Measurements from ENCODE around the gene ABCC9. TPM values are rescaled to one million over a fixed set of nuclear protein-coding genes. Genes with fewer than 3 reads are reported as not detected.

Gene ABCC9
- total and polyA plus RNA-seq, 9 donors, result 4.9 to 54.8 (median 19.0) TPM

- H3K27ac ChIP-seq, result peak overlapping the region in 1 of 2 donors; percentile 30
- H3K4me3 ChIP-seq, result no peak overlapping the region
- no peaks in the 10 kb centered on the region for H3K36me3 ChIP-seq
- WGBS, 3 donors, result 55 to 59% (median 56%) methylated on average over 2 of the region's 2 CpGs
- no peaks in the 10 kb centered on the region for H3K9me3 ChIP-seq
- TF ChIP-seq, protein P1, sequence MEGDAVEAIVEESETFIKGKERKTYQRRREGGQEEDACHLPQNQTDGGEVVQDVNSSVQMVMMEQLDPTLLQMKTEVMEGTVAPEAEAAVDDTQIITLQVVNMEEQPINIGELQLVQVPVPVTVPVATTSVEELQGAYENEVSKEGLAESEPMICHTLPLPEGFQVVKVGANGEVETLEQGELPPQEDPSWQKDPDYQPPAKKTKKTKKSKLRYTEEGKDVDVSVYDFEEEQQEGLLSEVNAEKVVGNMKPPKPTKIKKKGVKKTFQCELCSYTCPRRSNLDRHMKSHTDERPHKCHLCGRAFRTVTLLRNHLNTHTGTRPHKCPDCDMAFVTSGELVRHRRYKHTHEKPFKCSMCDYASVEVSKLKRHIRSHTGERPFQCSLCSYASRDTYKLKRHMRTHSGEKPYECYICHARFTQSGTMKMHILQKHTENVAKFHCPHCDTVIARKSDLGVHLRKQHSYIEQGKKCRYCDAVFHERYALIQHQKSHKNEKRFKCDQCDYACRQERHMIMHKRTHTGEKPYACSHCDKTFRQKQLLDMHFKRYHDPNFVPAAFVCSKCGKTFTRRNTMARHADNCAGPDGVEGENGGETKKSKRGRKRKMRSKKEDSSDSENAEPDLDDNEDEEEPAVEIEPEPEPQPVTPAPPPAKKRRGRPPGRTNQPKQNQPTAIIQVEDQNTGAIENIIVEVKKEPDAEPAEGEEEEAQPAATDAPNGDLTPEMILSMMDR (IDR thresholded peaks at IDR 0.05), result no peak
- TF ChIP-seq EP300 (IDR thresholded peaks at IDR 0.05), result no peak
- TF ChIP-seq POLR2A (IDR thresholded peaks at IDR 0.05), result no peak
- H3K4me1 ChIP-seq (ENCODE audit: insufficient read depth), result peaks cover 16% of the 10 kb centered on the region
- intact Hi-C loops (cut with DNase I), result no loop called here
- DNase-seq, result no peak
- no peaks in the 10 kb centered on the region for H3K27me3 ChIP-seq
These were observed 115.2 kb downstream of the ABCC9 start for GRCh38 chr12:21825886-21826617.

- Histone ChIP-seq H3K27me3 (no peaks in the 10 kb centered on the region), H3K4me1 (ENCODE audit: insufficient read depth) (peaks cover 14% of the 10 kb centered on the region), H3K4me3 (no peak overlapping the region), H3K9me3 (no peaks in the 10 kb centered on the region), H3K36me3 (no peaks in the 10 kb centered on the region), H3K27ac (no peak overlapping the region)
- peak; percentile 36 to 65 (median 43) for DNase-seq
- no peak for TF ChIP-seq POLR2A (IDR thresholded peaks at IDR 0.05)
- TF ChIP-seq, protein P1 (IDR thresholded peaks at IDR 0.05), result no peak
- no peak for TF ChIP-seq EP300 (IDR thresholded peaks at IDR 0.05)
- 35 to 74% (median 41%) methylated on average over 8 of the region's 8 CpGs for WGBS, 3 donors
- intact Hi-C loops (cut with DNase I), result no loop called here
These were observed 117.6 kb downstream of the ABCC9 start for GRCh38 chr12:21823581-21823980.

DNA sequence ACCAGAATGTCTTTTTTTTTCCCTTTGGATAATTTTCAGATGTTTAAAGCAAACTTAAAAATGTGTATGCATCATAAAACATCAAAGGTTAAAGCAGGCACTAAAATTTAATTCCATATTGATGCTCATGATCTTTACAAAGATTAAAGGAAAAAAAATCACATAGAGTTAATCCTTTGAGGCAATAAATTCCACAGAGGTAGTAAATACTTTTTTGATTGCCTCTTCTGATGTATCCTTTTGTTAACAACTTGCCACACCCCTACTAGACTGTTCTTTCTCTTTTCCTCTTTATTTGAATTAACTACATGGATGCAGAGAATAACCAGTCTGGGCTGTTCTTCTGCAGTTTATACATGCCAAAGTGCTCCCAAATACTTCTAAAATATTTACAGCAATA lies 121.5 kb downstream of the ABCC9 start:
- intact Hi-C loops (cut with DNase I), result no loop called here
- Histone ChIP-seq H3K27ac (no peak overlapping the region), H3K4me3 (no peak overlapping the region)

DNA sequence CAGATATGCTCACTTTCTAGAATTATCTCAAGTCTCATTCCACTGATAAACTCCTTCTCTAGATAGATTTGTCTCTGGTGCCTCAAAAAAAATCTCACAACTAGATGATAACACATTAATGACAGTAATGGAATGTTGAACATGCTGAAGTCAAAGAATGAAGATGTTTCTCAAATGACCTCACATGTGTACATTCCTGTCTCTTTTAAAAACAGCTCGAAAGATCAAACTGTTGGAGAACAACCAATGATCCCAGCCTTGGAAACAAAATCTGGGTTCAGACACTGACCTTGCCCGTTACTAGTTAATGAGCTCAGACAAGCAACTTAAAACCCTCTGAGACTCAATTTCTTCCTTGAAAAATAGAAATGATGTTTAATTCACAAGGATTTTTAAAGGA lies 122.0 kb downstream of the ABCC9 start:
- no peaks in the 10 kb centered on the region for H3K9me3 ChIP-seq
- H3K36me3 ChIP-seq, result no peaks in the 10 kb centered on the region
- intact Hi-C loops (cut with DNase I), result no loop called here
- DNase-seq, result no peak
- no peak overlapping the region for H3K27ac ChIP-seq
- no peaks in the 10 kb centered on the region for H3K27me3 ChIP-seq
- no peak for TF ChIP-seq EP300 (IDR thresholded peaks at IDR 0.05)
- no peak for TF ChIP-seq POLR2A (IDR thresholded peaks at IDR 0.05)
- TF ChIP-seq, protein P1 (IDR thresholded peaks at IDR 0.05), result no peak
- 3 to 10% (median 5%) methylated on average over 2 of the region's 2 CpGs for WGBS, 3 donors
- H3K4me3 ChIP-seq, result no peak overlapping the region
- peaks cover 8% of the 10 kb centered on the region for H3K4me1 ChIP-seq (ENCODE audit: insufficient read depth)

More for the DNA sequence above, 121.5 kb downstream of the ABCC9 start:
- H3K27me3 ChIP-seq, result no peaks in the 10 kb centered on the region
- H3K4me1 ChIP-seq (ENCODE audit: insufficient read depth), result peaks cover 8% of the 10 kb centered on the region
- no peaks in the 10 kb centered on the region for H3K9me3 ChIP-seq
- TF ChIP-seq, protein P1 (IDR thresholded peaks at IDR 0.05), result no peak
- TF ChIP-seq EP300 (IDR thresholded peaks at IDR 0.05), result no peak
- no peak for TF ChIP-seq POLR2A (IDR thresholded peaks at IDR 0.05)
- no peak for DNase-seq
- H3K36me3 ChIP-seq, result no peaks in the 10 kb centered on the region

Data from ovary (tissue), 9 donors.